ENCODE measurements around the gene PAIP2B.
"Not testable (repeated sequence)": the region's sequence is repeated elsewhere in the genome, so short reads cannot be mapped to it uniquely, and the experiment has no call there.

Gene PAIP2B

GRCh38 chr2:71244302-71244660, 17.4 kb upstream of the PAIP2B start:
- no peak overlapping the region for H3K4me3 ChIP-seq (ENCODE audit: extremely low read depth, insufficient read depth, low read length, poor library complexity, severe bottlenecking)
- H3K4me1 ChIP-seq (ENCODE audit: control insufficient read depth, insufficient read depth, low read length, poor library complexity, severe bottlenecking) = no peaks in the 10 kb centered on the region
- H3K27ac ChIP-seq (ENCODE audit: low read depth, low read length, severe bottlenecking) = no peak overlapping the region
- WGBS, 2 experiments (ENCODE audit: insufficient coverage in 2 of 2) = 70 to 89% methylated on average over 1 of the region's 1 CpG
- H3K9me3 ChIP-seq (ENCODE audit: control insufficient read depth, low read length) = no peaks in the 10 kb centered on the region
- no peaks in the 10 kb centered on the region for H3K36me3 ChIP-seq (ENCODE audit: control insufficient read depth, insufficient read depth, low read length)

GRCh38 chr2:71243634-71244301, 16.9 kb upstream of the PAIP2B start:
- no peak overlapping the region for H3K4me3 ChIP-seq (ENCODE audit: extremely low read depth, insufficient read depth, low read length, poor library complexity, severe bottlenecking)
- H3K4me1 ChIP-seq (ENCODE audit: control insufficient read depth, insufficient read depth, low read length, poor library complexity, severe bottlenecking) = no peaks in the 10 kb centered on the region
- H3K36me3 ChIP-seq (ENCODE audit: control insufficient read depth, insufficient read depth, low read length) = no peaks in the 10 kb centered on the region
- WGBS, 2 experiments (ENCODE audit: insufficient coverage in 2 of 2) = no CpG with 5 or more reads among the region's 1 CpG
- no peaks in the 10 kb centered on the region for H3K9me3 ChIP-seq (ENCODE audit: control insufficient read depth, low read length)
- H3K27ac ChIP-seq (ENCODE audit: low read depth, low read length, severe bottlenecking) = no peak overlapping the region

GRCh38 chr2:71240794-71241193, 13.9 kb upstream of the PAIP2B start:
- H3K27ac ChIP-seq (ENCODE audit: low read depth, low read length, severe bottlenecking) = no peak overlapping the region
- 80 to 96% methylated on average over 1 to 3 of the region's 3 CpGs for WGBS, 2 experiments (ENCODE audit: insufficient coverage in 2 of 2)
- H3K4me3 ChIP-seq (ENCODE audit: extremely low read depth, insufficient read depth, low read length, poor library complexity, severe bottlenecking) = no peak overlapping the region
- no peaks in the 10 kb centered on the region for H3K4me1 ChIP-seq (ENCODE audit: control insufficient read depth, insufficient read depth, low read length, poor library complexity, severe bottlenecking)
- no peaks in the 10 kb centered on the region for H3K9me3 ChIP-seq (ENCODE audit: control insufficient read depth, low read length)
- H3K36me3 ChIP-seq (ENCODE audit: control insufficient read depth, insufficient read depth, low read length) = no peaks in the 10 kb centered on the region

GRCh38 chr2:71238089-71238488, 11.2 kb upstream of the PAIP2B start:
- no peaks in the 10 kb centered on the region for H3K4me1 ChIP-seq (ENCODE audit: control insufficient read depth, insufficient read depth, low read length, poor library complexity, severe bottlenecking)
- H3K9me3 ChIP-seq (ENCODE audit: control insufficient read depth, low read length) = peaks cover 3% of the 10 kb centered on the region
- H3K4me3 ChIP-seq (ENCODE audit: extremely low read depth, insufficient read depth, low read length, poor library complexity, severe bottlenecking) = no peak overlapping the region
- no peaks in the 10 kb centered on the region for H3K36me3 ChIP-seq (ENCODE audit: control insufficient read depth, insufficient read depth, low read length)
- no peak overlapping the region for H3K27ac ChIP-seq (ENCODE audit: low read depth, low read length, severe bottlenecking)

- peaks cover 3% of the 10 kb centered on the region for H3K9me3 ChIP-seq (ENCODE audit: control insufficient read depth, low read length)
- H3K4me1 ChIP-seq (ENCODE audit: control insufficient read depth, insufficient read depth, low read length, poor library complexity, severe bottlenecking) = no peaks in the 10 kb centered on the region
- no peaks in the 10 kb centered on the region for H3K36me3 ChIP-seq (ENCODE audit: control insufficient read depth, insufficient read depth, low read length)
- H3K27ac ChIP-seq (ENCODE audit: low read depth, low read length, severe bottlenecking) = no peak overlapping the region
- WGBS, 2 experiments (ENCODE audit: insufficient coverage in 2 of 2) = 50 to 62% methylated on average over 4 to 5 of the region's 7 CpGs
- H3K4me3 ChIP-seq (ENCODE audit: extremely low read depth, insufficient read depth, low read length, poor library complexity, severe bottlenecking) = no peak overlapping the region
Measured at GRCh38 chr2:71235930-71236587, 9.2 kb upstream of the PAIP2B start.

- not testable (repeated sequence) for H3K9me3 ChIP-seq (ENCODE audit: control insufficient read depth, low read length); H3K27ac ChIP-seq (ENCODE audit: low read depth, low read length, severe bottlenecking); H3K4me1 ChIP-seq (ENCODE audit: control insufficient read depth, insufficient read depth, low read length, poor library complexity, severe bottlenecking); H3K36me3 ChIP-seq (ENCODE audit: control insufficient read depth, insufficient read depth, low read length); H3K4me3 ChIP-seq (ENCODE audit: extremely low read depth, insufficient read depth, low read length, poor library complexity, severe bottlenecking)
- WGBS, 2 experiments (ENCODE audit: insufficient coverage in 2 of 2) = 97 to 100% methylated on average over 1 to 6 of the region's 7 CpGs
Measured at GRCh38 chr2:71233072-71233471, 6.2 kb upstream of the PAIP2B start.

- Histone ChIP-seq H3K27ac (ENCODE audit: low read depth, low read length, severe bottlenecking) (peak overlapping the region; percentile 45), H3K9me3 (ENCODE audit: control insufficient read depth, low read length) (no peaks in the 10 kb centered on the region), H3K4me3 (ENCODE audit: extremely low read depth, insufficient read depth, low read length, poor library complexity, severe bottlenecking) (peak overlapping the region; percentile 66), H3K4me1 (ENCODE audit: control insufficient read depth, insufficient read depth, low read length, poor library complexity, severe bottlenecking) (no peaks in the 10 kb centered on the region), H3K36me3 (ENCODE audit: control insufficient read depth, insufficient read depth, low read length) (no peaks in the 10 kb centered on the region)
- 1 to 2% methylated on average over 41 to 46 of the region's 52 CpGs for WGBS, 2 experiments (ENCODE audit: insufficient coverage in 2 of 2)
Measured at GRCh38 chr2:71226096-71226964, 573 bp downstream of the PAIP2B start.

- H3K4me3 ChIP-seq (ENCODE audit: extremely low read depth, insufficient read depth, low read length, poor library complexity, severe bottlenecking) = no peak overlapping the region
- no peaks in the 10 kb centered on the region for H3K9me3 ChIP-seq (ENCODE audit: control insufficient read depth, low read length)
- no peak overlapping the region for H3K27ac ChIP-seq (ENCODE audit: low read depth, low read length, severe bottlenecking)
- no peaks in the 10 kb centered on the region for H3K4me1 ChIP-seq (ENCODE audit: control insufficient read depth, insufficient read depth, low read length, poor library complexity, severe bottlenecking)
- no peaks in the 10 kb centered on the region for H3K36me3 ChIP-seq (ENCODE audit: control insufficient read depth, insufficient read depth, low read length)
Measured at GRCh38 chr2:71224935-71225334, 2.0 kb downstream of the PAIP2B start.

GRCh38 chr2:71224457-71224856, 2.4 kb downstream of the PAIP2B start:
- Histone ChIP-seq H3K27ac (ENCODE audit: low read depth, low read length, severe bottlenecking) (no peak overlapping the region), H3K4me1 (ENCODE audit: control insufficient read depth, insufficient read depth, low read length, poor library complexity, severe bottlenecking) (no peaks in the 10 kb centered on the region), H3K36me3 (ENCODE audit: control insufficient read depth, insufficient read depth, low read length) (no peaks in the 10 kb centered on the region), H3K4me3 (ENCODE audit: extremely low read depth, insufficient read depth, low read length, poor library complexity, severe bottlenecking) (no peak overlapping the region), H3K9me3 (ENCODE audit: control insufficient read depth, low read length) (no peaks in the 10 kb centered on the region)
- 83% methylated on average over 1 of the region's 1 CpG; no CpG with 5 or more reads in 1 of the 2 experiments for WGBS, 2 experiments (ENCODE audit: insufficient coverage in 2 of 2)

- WGBS, 2 experiments (ENCODE audit: insufficient coverage in 2 of 2) = no CpG with 5 or more reads among the region's 3 CpGs
- Histone ChIP-seq H3K4me3 (ENCODE audit: extremely low read depth, insufficient read depth, low read length, poor library complexity, severe bottlenecking) (no peak overlapping the region), H3K27ac (ENCODE audit: low read depth, low read length, severe bottlenecking) (no peak overlapping the region), H3K36me3 (ENCODE audit: control insufficient read depth, insufficient read depth, low read length) (no peaks in the 10 kb centered on the region), H3K4me1 (ENCODE audit: control insufficient read depth, insufficient read depth, low read length, poor library complexity, severe bottlenecking) (no peaks in the 10 kb centered on the region), H3K9me3 (ENCODE audit: control insufficient read depth, low read length) (no peaks in the 10 kb centered on the region)
Measured at GRCh38 chr2:71223767-71224333, 3.1 kb downstream of the PAIP2B start.
